GM21381 (cell line): Measurements from ENCODE around the gene PROM1.

ENCODE experiments used
- ATAC-seq: cut with Tn5 transposase; IDR thresholded peaks from one replicate; pipeline ENCODE4 v1.9.1; 2021; ENCODE audit warnings: mild to moderate bottlenecking, moderate library complexity; ENCODE audit not compliant: unreplicated experiment

Gene PROM1

DNA sequence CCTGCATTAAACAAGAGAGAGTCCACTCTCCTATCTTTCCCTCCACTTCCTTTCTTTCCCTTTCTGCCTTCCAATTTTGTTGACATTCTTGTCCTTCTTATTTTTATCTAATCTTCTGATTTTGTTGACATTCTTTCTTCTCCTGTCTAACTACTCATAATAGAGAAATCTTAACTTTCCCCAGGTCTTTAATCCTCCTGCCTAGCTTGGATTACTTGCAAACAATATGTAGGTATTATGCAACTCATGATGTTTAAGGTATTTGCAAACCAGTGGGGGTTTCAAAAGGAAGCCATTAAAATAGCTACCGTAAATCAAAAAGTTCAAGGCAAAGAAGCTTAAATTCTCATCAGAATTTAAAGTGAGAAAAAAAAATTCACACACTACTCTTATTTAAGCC is 53.9 kb downstream of the PROM1 start:
- ATAC-seq: no peak

DNA sequence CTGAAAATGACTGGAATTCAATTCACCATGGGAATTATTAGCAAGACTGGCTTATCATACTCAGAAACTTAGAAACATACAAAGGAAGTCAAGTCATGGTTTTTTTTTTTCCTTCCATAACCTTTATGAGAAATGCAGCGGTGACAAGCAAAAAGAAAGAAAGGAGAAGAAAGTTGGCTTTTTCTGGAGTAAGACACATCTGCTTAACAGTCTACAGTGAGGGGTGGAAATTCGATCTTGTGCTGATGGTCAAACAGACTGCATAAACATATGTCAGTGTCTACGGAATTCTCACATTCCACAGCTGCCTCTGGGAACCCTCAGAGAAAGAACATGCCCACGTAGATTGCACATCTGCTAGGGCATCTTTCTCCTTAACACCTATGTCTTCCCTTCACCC is 54.6 kb downstream of the PROM1 start:
- ATAC-seq: no peak

DNA sequence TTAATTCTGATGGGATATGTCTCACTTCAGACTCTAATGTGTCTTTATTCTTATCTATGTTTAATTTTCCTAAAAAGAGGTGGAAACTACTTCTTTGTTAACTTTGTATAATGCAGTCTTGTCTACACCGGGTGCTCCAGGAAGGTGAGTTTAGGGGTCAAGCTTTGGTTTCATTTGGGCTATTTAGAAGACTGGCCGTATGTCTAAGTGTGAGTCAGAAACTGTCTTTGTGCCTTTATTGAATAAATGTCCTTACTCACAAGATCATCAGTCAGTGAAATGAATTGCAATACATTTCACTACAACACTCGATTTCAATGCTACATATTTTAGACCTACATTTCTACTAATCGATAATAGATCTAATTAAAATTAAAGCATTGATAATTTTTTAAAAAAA is 56.2 kb downstream of the PROM1 start:
- ATAC-seq: no peak

DNA sequence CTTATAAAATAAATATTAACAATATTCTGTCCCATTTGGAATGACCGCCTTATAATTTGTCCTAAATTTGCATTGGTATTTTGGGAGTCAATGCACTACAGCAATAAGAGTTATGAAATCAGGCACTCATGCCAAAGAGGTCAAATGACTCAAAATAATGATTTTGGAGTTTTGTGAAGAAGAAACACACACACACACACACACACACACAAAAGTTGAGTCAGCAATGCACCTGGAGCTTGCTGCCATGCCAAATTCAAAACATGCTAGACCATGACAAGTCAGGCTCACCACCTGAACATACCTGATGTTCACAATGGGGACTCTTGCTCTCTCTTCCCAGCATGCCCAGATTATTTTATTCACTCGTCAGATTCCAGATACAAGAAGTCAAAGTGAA is 56.7 kb downstream of the PROM1 start:
- no peak for ATAC-seq

DNA sequence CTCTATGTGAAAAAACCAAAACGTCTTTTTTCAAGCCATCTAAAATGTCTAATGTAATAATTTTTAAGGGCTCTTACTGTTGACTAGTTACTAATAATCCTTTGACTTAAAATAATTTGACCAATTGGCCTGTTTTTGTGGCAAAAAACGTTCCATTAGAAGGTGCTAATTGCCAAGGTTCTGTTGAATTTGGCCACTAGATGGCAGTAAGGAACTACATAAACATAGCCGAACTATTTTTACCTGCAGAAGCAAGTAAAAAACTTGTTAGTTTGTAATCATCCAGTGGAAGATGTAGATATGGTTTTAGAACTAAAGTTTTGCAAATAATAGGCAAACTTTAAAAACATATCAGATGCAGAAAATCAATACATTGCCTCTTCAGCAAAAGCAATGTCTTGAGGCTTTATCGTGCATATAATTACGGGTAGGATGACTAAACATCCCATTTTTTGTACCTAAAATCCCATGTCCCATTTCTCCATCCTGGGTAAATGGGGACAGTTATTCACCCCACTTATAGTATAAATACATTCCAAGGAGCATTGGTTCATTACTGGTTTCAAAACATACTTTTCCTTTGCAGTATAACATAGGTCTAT is 57.6 kb downstream of the PROM1 start:
- ATAC-seq: no peak

DNA sequence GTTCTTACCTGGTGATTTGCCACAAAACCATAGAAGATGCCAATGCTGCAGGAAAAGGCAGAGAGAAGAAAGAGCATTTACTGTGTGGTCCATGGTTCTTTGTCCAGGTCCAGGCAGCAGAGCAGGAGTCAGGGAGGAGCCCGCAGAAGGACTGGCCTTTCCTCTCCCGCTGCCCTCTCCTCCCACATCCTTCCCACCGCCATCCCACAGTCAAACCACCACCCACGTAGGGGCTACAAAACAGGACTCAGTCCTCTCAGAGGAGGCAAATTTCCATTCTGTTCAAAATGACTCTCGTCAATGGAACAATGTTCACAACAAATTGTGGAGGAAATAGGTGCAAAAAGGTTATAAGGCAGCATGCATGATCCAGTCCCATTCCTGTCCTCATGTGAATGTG is 58.6 kb downstream of the PROM1 start:
- ATAC-seq: no peak

DNA sequence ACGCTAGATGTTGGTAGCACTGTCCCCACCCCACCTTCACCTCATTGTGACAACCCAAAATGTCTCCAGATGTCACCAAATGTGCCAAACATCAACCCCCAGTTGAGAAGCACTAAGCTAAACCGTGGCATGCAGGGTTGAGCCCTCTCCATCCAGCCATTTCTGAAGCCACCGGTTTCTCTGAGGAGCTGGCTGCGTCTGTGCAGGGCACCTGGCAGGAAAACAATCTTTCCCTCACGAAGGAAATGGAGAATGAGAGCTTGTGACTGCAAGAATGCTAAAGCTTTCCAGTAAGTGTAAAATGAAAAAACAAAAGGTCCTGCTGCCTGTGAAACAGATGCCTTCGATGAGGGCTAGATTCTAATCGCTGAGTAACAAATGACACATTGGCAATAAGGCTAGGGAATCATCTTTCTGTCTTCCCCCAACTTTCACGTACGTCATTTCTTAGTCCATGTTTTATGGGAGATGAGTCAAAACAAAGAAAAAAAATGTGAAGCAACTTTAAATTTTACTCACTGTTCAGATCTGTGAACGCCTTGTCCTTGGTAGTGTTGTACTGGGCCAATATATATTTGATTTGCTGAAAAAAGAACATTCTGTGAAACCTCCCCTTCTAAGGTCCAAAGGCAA is 59.9 kb downstream of the PROM1 start:
- no peak for ATAC-seq

DNA sequence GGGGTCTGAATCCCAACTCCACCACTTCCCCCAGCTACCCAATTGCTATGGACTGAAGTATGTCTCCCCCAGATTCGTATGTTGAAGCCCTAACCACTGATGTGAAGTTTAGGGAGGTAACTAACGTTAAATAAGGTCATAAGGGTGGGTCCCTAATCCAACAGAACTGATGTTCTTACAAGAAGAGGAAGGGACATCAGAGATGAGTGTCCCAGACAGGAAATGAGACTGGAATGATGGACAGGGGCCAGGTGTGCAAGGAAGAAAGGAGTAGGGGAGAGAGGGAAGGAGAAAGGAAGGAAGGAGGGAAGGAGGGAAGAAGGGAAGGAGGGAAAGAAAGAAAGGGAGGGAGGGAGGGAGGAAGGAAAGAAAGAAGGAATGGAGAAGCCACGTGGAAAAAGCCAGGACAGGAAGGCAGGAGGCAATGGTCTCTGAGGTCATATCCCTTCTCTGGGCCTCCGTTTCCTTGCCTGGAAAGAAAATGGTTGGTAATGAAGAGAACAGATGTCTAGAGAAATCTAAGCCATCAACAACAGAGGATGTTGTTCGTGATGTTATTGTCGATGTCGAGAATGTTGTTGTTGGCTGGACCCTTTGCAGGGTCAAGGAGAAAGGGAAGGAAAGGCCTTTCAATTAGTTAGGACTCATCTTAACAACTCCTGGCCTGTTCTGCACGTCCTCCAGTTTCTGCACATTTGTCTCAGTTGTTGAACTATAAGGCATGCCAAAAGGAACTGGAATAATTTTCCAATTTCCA is 61.8 kb downstream of the PROM1 start:
- no peak for ATAC-seq

DNA sequence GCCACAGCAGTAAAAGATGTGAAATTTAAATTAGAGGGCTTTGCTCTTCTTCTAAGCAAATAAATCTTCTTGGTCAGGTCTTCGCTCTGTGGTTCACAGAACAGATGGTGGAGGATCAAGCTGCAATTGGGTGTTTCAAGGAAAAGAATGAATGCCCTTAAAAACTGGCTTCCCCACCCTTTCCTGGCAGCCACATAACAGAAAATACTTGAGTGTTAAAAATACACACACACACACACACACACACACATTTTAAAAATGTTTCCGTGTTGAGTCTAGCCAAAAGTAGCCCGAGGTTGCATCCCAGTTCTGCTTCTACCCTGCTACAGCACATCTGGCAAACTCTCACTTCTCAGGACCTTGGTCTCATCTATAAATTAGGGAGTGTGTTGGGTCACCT is 64.2 kb downstream of the PROM1 start:
- no peak for ATAC-seq

DNA sequence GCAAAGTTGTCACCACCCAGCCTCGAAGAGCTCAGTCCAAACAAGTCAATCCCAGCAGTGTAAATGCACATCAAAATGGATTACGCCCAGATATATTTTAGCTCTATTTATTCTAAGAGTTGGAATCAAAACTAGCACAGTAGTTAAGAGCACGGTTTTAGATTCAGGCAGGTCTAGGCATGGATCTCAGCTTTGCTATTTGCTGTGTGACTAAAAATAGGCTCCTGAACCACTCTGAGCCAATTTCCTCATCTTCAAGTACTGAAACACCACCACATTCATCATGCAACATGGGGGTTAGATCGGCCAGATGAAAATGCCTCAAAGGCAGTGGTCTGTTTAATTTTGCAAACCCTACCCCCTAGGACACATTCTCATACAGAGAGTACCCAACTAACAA is 65.0 kb downstream of the PROM1 start:
- ATAC-seq: no peak

DNA sequence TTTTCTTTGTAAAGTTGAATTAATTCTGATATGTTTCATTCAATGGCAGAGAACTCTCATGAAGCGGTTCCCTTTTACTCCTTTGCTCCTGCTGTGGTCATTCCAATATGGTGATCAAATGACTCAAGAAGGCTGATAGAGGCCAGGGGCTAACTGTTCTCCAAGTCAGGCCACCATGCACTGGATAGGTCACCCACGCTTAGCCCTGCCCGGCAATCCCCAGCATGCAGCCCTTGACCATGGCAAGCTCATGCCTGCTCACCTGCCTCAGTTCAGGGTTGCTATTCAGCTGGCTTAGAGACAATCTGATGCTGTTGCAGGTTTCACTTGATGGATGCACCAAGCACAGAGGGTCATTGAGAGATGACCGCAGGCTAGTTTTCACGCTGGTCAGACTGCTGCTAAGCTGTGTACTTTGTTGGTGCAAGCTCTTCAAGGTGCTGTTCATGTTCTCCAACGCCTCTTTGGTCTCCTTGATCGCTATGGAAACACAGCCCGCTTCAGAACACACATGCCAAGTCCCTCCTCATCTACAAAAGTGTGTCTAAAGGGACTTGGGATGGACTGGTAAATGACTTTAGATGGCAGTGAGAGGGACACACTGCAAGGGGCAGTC is 65.7 kb downstream of the PROM1 start:
- ATAC-seq: no peak

DNA sequence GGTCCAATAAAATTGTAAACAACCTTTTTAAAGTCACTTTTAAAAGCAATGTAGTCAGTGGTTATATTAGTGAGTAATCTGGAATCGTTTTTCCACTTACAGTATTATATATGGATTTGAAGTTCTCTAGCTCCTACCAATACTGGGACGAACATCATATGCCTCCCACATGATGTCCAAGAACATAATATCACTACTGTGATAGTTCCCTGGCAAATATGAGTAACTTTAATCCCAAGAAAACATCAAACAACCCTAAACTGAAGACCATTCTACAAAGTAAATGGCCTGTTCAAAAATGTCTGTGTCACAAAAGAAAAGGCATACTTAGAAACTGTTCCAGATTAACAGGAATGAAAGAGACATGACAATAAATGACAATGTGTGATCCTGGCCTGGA is 67.3 kb downstream of the PROM1 start:
- no peak for ATAC-seq

DNA sequence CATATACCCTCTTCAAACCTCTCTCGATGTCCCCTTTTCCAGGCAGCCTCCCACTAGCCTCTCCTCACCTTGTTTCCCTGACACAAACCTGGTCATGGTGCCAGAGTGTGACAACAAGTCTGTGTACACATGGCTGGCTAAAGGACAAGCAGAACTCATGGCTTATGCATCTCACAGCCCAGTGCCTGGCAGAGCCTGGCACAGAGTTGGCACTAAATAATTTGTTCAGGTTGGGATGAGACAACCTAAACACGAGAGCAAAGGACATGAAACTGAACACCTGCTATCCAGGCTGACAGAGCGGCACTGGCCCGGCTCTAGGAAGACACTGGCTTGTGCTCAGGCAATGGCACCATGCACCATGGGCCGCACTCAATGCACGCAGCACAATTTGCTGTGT is 72.7 kb downstream of the PROM1 start:
- ATAC-seq: no peak

DNA sequence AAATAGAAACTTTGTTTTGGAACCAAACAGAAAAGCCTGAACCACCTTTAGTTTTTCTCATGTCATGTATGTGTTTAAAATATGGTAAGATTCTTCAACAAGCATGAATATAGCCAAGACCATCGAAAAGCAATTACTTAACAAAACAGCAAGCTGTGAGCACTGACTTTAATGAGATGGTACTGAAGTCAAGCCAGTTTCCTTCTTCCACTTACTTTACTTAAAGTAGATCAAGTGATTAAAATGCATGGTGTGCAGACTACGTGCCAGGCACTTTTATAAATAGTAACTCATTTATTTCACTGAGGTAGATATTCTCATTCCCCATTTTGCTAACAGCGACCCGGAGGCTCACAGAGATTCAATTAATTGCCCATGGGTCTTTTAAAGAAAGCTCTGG is 74.7 kb downstream of the PROM1 start:
- no peak for ATAC-seq

DNA sequence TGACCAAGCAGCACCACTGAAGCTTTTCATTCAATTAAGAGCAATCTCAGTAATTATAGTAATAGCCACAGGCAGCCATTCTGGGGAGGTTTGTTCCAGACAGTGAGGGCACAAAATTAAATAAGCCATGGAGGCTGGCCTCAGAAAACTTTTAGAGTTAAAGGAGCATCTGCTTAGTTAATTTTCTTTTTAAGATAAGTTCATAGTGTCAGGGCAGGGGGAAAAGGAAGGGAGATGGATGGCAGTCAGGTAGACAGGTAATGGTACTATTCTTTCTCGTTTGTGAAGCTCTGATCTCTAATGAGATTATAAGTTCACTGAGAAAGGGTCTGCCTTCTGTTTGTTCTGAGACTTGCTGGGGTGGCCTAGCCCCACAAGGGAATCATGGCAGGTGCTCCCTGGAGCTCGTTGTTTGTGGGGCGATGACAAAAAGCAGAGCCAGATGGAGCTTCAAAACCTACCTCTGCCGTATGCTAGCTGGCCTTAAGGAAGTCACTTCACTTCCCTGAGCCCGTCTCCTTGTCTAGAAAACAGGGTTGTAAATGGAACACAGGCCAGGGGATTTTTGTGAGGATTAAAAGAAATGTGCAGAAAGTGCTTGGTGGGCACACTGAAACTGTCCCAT is 76.2 kb downstream of the PROM1 start:
- no peak for ATAC-seq

DNA sequence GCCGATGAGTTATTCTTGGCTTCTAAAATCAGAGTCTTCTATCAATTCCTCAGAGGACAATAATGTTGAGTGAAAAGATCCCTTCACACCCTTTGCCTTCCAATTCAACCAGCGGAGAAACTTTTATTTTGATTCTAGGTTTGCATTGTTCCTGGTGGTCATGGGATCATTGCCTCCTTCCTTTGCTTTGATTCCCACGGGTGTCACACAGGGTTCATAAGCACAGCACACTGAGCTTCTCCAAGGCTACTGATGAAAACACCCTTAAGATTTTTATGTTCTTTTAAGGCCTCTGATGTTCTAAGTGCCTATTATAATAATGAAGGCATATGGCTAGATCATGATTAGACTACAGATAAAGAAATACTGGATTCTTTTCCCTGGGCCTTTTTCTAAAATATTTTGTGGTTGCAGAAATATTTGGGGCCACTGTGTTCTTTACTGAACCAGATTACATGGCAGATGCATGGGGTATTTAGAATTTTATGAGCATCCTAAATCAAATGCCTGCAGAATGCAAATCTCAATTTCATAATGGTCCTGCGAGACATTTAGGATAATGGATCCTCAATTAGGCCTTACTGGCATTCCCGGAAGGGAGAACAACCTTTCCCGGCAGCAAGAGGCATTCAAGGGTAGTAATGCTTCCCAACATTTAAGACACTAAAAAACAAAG is 76.9 kb downstream of the PROM1 start:
- ATAC-seq: no peak

DNA sequence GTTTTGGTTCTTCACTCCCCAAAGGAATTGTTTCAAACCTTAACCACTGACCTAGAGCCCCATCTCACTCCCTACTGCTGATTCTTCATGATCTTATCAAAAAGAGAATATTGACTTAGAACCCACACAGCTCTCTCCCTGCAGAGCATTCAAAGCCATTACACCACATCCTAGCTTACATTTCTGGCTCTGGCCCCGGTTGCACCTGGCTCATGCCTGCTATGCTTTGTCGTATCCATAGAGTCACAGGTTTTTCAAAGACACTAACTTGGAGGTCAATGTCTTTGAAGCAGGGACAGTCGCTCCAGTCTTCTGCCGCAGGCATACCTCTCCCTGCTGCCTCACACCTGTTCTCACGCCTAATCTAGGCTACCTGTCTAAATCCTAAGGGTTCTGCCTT is 78.1 kb downstream of the PROM1 start:
- no peak for ATAC-seq

DNA sequence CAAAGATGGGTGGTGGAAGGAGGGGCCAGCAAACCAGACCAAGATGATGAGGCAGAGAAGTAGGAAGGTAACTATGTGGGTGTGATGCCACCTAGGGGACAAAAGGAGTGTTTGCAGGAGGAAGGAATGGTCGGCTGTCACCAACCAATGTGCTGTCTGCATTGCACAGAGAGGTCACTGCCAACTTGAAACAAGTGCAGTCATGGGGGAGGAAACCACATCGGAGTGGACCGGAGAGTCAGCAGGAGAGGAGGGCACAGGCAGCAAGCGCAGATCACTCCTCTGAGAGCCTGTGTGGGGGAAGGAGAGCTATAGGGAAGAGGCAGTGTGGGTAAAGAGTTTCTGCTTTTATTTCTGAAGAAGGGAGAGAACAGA is 82.4 kb downstream of the PROM1 start:
- ATAC-seq: peak; percentile 93

DNA sequence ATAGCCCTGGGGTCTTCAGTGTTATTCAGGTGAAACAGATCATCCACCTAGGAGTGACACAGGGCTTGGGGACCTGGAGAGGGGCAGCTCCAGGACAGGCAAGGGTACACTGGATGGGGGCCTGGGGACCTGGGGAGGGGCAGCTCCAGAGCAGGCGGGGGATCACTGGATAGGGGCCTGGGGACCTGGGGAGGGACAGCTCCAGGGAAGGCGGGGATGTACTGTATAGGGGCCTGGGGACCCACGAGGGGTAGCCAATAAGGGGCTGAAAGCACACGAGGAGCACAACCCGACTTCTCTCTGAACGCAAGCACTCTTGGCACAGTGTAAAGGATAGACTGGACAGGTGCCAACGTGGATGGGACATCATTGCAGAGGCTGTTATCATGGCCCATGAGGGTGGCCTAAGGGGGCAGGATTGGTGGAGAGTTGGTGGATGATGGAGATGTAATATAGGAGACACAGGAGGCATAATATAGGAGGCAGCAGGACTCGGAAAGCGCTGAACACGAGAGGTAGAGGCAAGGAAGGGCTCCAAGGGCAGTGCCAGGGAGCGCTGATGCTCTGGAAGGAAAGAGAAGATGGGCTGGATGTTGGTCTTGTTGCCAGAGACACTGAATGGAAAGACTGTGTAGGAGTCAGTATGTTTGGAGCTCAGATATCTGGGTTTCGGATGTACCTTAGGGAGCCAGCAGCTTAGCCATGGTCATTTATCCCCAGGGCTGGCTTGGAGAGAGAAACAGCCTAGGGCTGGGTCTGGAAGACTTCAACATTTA is 82.9 kb downstream of the PROM1 start:
- ATAC-seq: no peak

DNA sequence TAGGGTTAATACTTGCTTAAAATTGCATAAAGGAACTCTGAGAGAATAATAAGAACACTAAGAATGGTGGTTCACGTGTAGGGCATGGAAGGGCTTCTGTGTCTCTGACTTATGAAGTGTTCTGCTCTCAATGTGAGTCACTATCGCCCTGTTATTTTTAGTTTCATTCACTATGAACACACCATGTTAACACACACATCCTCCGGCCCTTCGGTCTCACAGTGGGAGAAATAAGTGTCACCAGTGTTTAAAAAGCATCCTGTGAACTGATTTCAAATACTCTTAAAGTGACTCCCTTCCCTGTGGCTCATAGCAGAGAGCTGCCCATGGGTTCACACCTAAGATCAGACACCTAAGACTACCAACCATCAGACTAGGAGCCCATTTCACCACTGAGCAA is 87.0 kb downstream of the PROM1 start:
- no peak for ATAC-seq
